HepG2 (cell line): Measurements from ENCODE around the gene WWTR1. TPM values are rescaled to one million over a fixed set of nuclear protein-coding genes. Genes with fewer than 3 reads are reported as not detected.

Experiments used
- ATAC-seq: fragments of 200-7000 bp; cut with Tn5 transposase; 3 replicates; pipeline ENCODE4 v1.9.1; 2020; ENCODE audit warnings: mild to moderate bottlenecking, moderate library complexity
- BruUV-seq: library from RNA; stranded (reverse); fragments of 400-500 nt; replicated peaks from 2 replicates; lab custom pipeline; 2021; lab: Mats Ljungman, UMichigan
- CTCF ChIA-PET: fragments of 300-600 bp; formaldehyde crosslinking; extraction: SDS; loops from one replicate; lab custom pipeline; 2021; ENCODE audit warnings: low total read pairs, inconsistent platforms, low intra/inter-chr PET ratio; lab: Yijun Ruan, JAX
- POLR2A ChIA-PET: fragments of 350-600 bp; sonication (Branson Sonifier 250); formaldehyde crosslinking; loops from one replicate; lab custom pipeline; 2020; ENCODE audit warnings: antibody characterized with exemption, inconsistent platforms; lab: Yijun Ruan, JAX
- DNase-seq: peaks from one replicate; pipeline ENCODE4 v3.0.0-alpha.2; 2015; ENCODE audit warnings: low spot score
- FAIRE-seq: peaks from 3 replicates; lab custom pipeline; 2011; peaks lifted over from hg19 to GRCh38; lab: Jason Lieb, UNC
- H2AFZ ChIP-seq: one replicate; pipeline ENCODE4 v1.6.1; 2011; ENCODE audit warnings: low read length, inconsistent platforms
- H3K27ac ChIP-seq: fragments of 300-600 bp; 3 replicates; pipeline ENCODE4 v1.8.0; 2011; ENCODE audit warnings: mixed run types, mild to moderate bottlenecking, mixed read lengths, low read length, inconsistent platforms; ENCODE audit not compliant: insufficient read depth; ENCODE audit errors: extremely low read length
- H3K27me3 ChIP-seq, 2 experiments: fragments of 200-600 bp in 1 of 2; 2 replicates in 1 of 2; 3 replicates in 1 of 2; pipeline versions ENCODE4 v1.6.0 to v1.8.0; 2011; ENCODE audit warnings: low read length in 2 of 2, mild to moderate bottlenecking in 2 of 2, moderate library complexity in 2 of 2, inconsistent platforms in 1 of 2; ENCODE audit not compliant: insufficient read depth in 2 of 2, control insufficient read depth in 1 of 2
- H3K36me3 ChIP-seq, 2 experiments: fragments of 200-600 bp in 1 of 2; replicated peaks in 1 of 2; 2 replicates in 1 of 2; 3 replicates in 1 of 2; pipeline versions ENCODE4 v1.5.1 to v1.8.0; 2011; ENCODE audit warnings: low read length in 2 of 2, inconsistent platforms in 1 of 2; ENCODE audit not compliant: insufficient read depth in 2 of 2, control insufficient read depth in 1 of 2
- H3K4me1 ChIP-seq: 2 replicates; pipeline ENCODE4 v1.5.1; 2012; ENCODE audit warnings: low read length, inconsistent platforms; ENCODE audit not compliant: insufficient read depth
- H3K4me2 ChIP-seq: 2 replicates; pipeline ENCODE4 v1.6.0; 2011; ENCODE audit warnings: low read depth, low read length, inconsistent platforms
- H3K4me3 ChIP-seq, 3 experiments: fragments of 200-600 bp in 1 of 3; sonication (generic), shearing (Covaris generic) in 1 of 3; replicated peaks in 1 of 3; 2 replicates each; pipeline ENCODE4 v1.5.1; 2011 to 2016; ENCODE audit warnings: low read length in 3 of 3, inconsistent platforms in 2 of 3, low read depth in 2 of 3, mild to moderate bottlenecking in 2 of 3, control low read depth in 1 of 3, mixed read lengths in 1 of 3; ENCODE audit not compliant: insufficient read depth in 1 of 3
- H3K79me2 ChIP-seq: one replicate; pipeline ENCODE4 v1.6.1; 2011; ENCODE audit warnings: low read length, inconsistent platforms; ENCODE audit not compliant: insufficient read depth
- H3K9ac ChIP-seq: 2 replicates; pipeline ENCODE4 v1.6.0; 2011; ENCODE audit warnings: mild to moderate bottlenecking, low read depth, low read length, inconsistent platforms; ENCODE audit not compliant: insufficient read depth
- H3K9me3 ChIP-seq: 2 replicates; pipeline ENCODE4 v1.5.1; 2012; ENCODE audit warnings: mild to moderate bottlenecking, low read length
- H4K20me1 ChIP-seq: 2 replicates; pipeline ENCODE4 v1.6.0; 2011; ENCODE audit warnings: inconsistent platforms, mild to moderate bottlenecking, low read length, moderate library complexity; ENCODE audit not compliant: insufficient read depth
- ATF7 ChIP-seq, 2 experiments: fragments of 450-650 bp in 1 of 2; sonication (generic) in 1 of 2; formaldehyde crosslinking in 1 of 2; IDR thresholded peaks; 2 replicates each; pipeline versions ENCODE4 v1.4.0 to v1.6.1; 2016 to 2020; ENCODE audit warnings: antibody characterized with exemption in 1 of 2, mild to moderate bottlenecking in 1 of 2, missing genetic modification reagents in 1 of 2
- GLI4 ChIP-seq: sonication (generic); formaldehyde crosslinking; IDR thresholded peaks from 2 replicates; pipeline ENCODE4 v1.5.1; 2020; ENCODE audit warnings: missing genetic modification reagents, mild to moderate bottlenecking, moderate library complexity, borderline replicate concordance
- KDM1A ChIP-seq: IDR thresholded peaks from 2 replicates; pipeline ENCODE4 v1.6.1; 2016; ENCODE audit warnings: missing compliant biosample characterization
- MBD4 ChIP-seq: IDR thresholded peaks from 2 replicates; pipeline ENCODE4 v1.6.1; 2012; ENCODE audit warnings: low read length, inconsistent platforms, borderline replicate concordance
- ZBTB34 ChIP-seq: sonication (generic); formaldehyde crosslinking; IDR thresholded peaks from 2 replicates; pipeline ENCODE4 v1.8.0; 2022; ENCODE audit warnings: mild to moderate bottlenecking, missing genetic modification reagents
- ZNF777 ChIP-seq: sonication (generic); formaldehyde crosslinking; IDR thresholded peaks from 2 replicates; pipeline ENCODE4 v1.4.0; 2020; ENCODE audit warnings: missing genetic modification reagents
- ZNF850 ChIP-seq: sonication (generic); formaldehyde crosslinking; conservative IDR thresholded peaks from 2 replicates; pipeline ENCODE4 v1.9.0; 2021; ENCODE audit warnings: mild to moderate bottlenecking, missing genetic modification reagents
- WGBS: methylation state at CpG from one replicate; pipeline ENCODE4 v1.1.6; 2017; ENCODE audit warnings: low lambda C conversion rate; 5-methylcytosine and 5-hydroxymethylcytosine counted together
- in situ Hi-C: cut with HindIII; loops from 2 replicates; pipeline ENCODE4 v1.10.0; 2017; ENCODE audit warnings: low pct_unique_long_range_greater_than_20kb; ENCODE audit not compliant: extremely low pct_ligation_motif_present
- intact Hi-C: fragments of 100-400 bp; cut with micrococcal nuclease; formaldehyde crosslinking; loops from one replicate; pipeline ENCODE4 v1.10.0; 2022; ENCODE audit not compliant: unreplicated experiment
- polyA plus RNA-seq, 8 experiments: library from polyadenylated mRNA; depleted of rRNA in 3 of 8; stranded (reverse) in 7 of 8; unstranded in 1 of 8; fragments of >200 nt; fragmentation: Illumina TruSeq in 4 of 8; extraction: Trizol in 4 of 8; gene quantifications; 2 replicates each; pipeline versions ENCODE4 v1.2.1 to v1.2.3, GENCODE V29; 2011 to 2016; ENCODE audit warnings: low read depth in 4 of 8, missing spikeins in 1 of 8, mixed read lengths in 1 of 8; ENCODE audit not compliant: insufficient read depth in 1 of 8
- total RNA-seq, 5 experiments: library from RNA; depleted of rRNA; stranded (reverse); fragments of >200 nt; fragmentation: Illumina TruSeq; extraction: Trizol; gene quantifications; 2 replicates each; pipeline ENCODE4 v1.2.3, GENCODE V29; 2016; ENCODE audit warnings: low read depth in 1 of 5
- TF ChIP-seq, protein P1 (sequence below): sonication (generic); formaldehyde crosslinking; IDR thresholded peaks from 2 replicates; pipeline ENCODE4 v1.9.0; 2021; ENCODE audit warnings: missing genetic modification reagents, borderline replicate concordance
- TF ChIP-seq, protein P2 (sequence below): sonication (generic); formaldehyde crosslinking; IDR thresholded peaks from 2 replicates; pipeline ENCODE4 v1.5.0; 2020; ENCODE audit warnings: missing genetic modification reagents, mild to moderate bottlenecking, borderline replicate concordance

The WWTR1 gene
- total and polyA plus RNA-seq, 2 of the 13 experiments (the other 11 are each of a cell fraction or from before 2014, with no cell fraction given) = 19.7 to 139 TPM

- H3K27ac ChIP-seq = no peak overlapping the region
- no peaks in the 10 kb centered on the region for H3K36me3 ChIP-seq
- no peak for FAIRE-seq
- no peak for DNase-seq
- no peak overlapping the region for H3K4me3 ChIP-seq
- no peak for ATAC-seq
- POLR2A ChIA-PET = no interaction called here
- no peak overlapping the region for H3K9ac ChIP-seq
- peaks cover 13% of the 10 kb centered on the region; the same call in 1 of the 2 replicates for H3K4me1 ChIP-seq
- 82% methylated on average over 1 of the region's 1 CpG for WGBS
- H3K27me3 ChIP-seq = no peaks in the 10 kb centered on the region
- H3K9me3 ChIP-seq = peaks cover 19% of the 10 kb centered on the region
- no peaks in the 10 kb centered on the region for H3K79me2 ChIP-seq
- in situ Hi-C loops = no loop called here
- H2AFZ ChIP-seq = no peak overlapping the region
- TF ChIP-seq ATF7 (IDR thresholded peaks at IDR 0.05) (no peak), ATF7 (CRISPR knock-in tag; IDR thresholded peaks at IDR 0.05) (no peak)
- TF ChIP-seq, protein P1, sequence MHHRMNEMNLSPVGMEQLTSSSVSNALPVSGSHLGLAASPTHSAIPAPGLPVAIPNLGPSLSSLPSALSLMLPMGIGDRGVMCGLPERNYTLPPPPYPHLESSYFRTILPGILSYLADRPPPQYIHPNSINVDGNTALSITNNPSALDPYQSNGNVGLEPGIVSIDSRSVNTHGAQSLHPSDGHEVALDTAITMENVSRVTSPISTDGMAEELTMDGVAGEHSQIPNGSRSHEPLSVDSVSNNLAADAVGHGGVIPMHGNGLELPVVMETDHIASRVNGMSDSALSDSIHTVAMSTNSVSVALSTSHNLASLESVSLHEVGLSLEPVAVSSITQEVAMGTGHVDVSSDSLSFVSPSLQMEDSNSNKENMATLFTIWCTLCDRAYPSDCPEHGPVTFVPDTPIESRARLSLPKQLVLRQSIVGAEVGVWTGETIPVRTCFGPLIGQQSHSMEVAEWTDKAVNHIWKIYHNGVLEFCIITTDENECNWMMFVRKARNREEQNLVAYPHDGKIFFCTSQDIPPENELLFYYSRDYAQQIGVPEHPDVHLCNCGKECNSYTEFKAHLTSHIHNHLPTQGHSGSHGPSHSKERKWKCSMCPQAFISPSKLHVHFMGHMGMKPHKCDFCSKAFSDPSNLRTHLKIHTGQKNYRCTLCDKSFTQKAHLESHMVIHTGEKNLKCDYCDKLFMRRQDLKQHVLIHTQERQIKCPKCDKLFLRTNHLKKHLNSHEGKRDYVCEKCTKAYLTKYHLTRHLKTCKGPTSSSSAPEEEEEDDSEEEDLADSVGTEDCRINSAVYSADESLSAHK (CRISPR knock-in tag) = no peak
- intact Hi-C loops = no loop called here
- H3K4me2 ChIP-seq = no peak overlapping the region
- CTCF ChIA-PET = no interaction called here
- no peaks in the 10 kb centered on the region for H4K20me1 ChIP-seq
- BruUV-seq = no TSS peak
Measured at GRCh38 chr3:149701977-149702350, 44.1 kb upstream of the WWTR1 start.

- Histone ChIP-seq H2AFZ (no peak overlapping the region), H4K20me1 (no peaks in the 10 kb centered on the region), H3K27me3 (no peaks in the 10 kb centered on the region), H3K9me3 (peaks cover 19% of the 10 kb centered on the region), H3K36me3 (no peaks in the 10 kb centered on the region), H3K79me2 (no peaks in the 10 kb centered on the region), H3K4me2 (no peak overlapping the region), H3K4me3 (no peak overlapping the region), H3K4me1 (peaks cover 13% of the 10 kb centered on the region; the same call in 1 of the 2 replicates), H3K27ac (no peak overlapping the region), H3K9ac (no peak overlapping the region)
- CTCF ChIA-PET = no interaction called here
- ATAC-seq (no peak), FAIRE-seq (no peak), DNase-seq (no peak)
- no TSS peak for BruUV-seq
- in situ Hi-C loops = no loop called here
- POLR2A ChIA-PET = no interaction called here
- intact Hi-C loops = no loop called here
- 62% methylated on average over 12 of the region's 12 CpGs for WGBS
- TF ChIP-seq, protein P2, sequence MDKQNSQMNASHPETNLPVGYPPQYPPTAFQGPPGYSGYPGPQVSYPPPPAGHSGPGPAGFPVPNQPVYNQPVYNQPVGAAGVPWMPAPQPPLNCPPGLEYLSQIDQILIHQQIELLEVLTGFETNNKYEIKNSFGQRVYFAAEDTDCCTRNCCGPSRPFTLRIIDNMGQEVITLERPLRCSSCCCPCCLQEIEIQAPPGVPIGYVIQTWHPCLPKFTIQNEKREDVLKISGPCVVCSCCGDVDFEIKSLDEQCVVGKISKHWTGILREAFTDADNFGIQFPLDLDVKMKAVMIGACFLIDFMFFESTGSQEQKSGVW (CRISPR knock-in tag) = no peak
- TF ChIP-seq ZBTB34 (CRISPR knock-in tag) (no peak), KDM1A (no peak), MBD4 (no peak), ZNF850 (CRISPR knock-in tag) (no peak), ZNF777 (CRISPR knock-in tag) (no peak), GLI4 (CRISPR knock-in tag) (no peak)
Measured at GRCh38 chr3:149701206-149701976, 43.6 kb upstream of the WWTR1 start.
